Smooth muscle cell (in vitro differentiated cells): Measurements from ENCODE around the gene JAZF1. TPM values are rescaled to one million over a fixed set of nuclear protein-coding genes. Genes with fewer than 3 reads are reported as not detected.

Experiments used
- DNase-seq: peaks from one replicate; lab custom pipeline; 2025; ENCODE audit not compliant: unreplicated experiment; lab: John Stamatoyannopoulos, UW
- H2AFZ ChIP-seq: fragments of 200-600 bp; sonication (generic); 2 replicates; pipeline ENCODE4 v1.6.0; 2016; ENCODE audit warnings: antibody characterized with exemption, low read depth, mild to moderate bottlenecking
- H3F3A ChIP-seq: fragments of 200-600 bp; sonication (generic); 2 replicates; pipeline ENCODE4 v1.6.0; 2017; ENCODE audit warnings: antibody characterized with exemption, low read depth
- H3K27ac ChIP-seq: fragments of 200-600 bp; sonication (generic); 2 replicates; pipeline ENCODE4 v1.5.1; 2016; ENCODE audit warnings: low read depth, mild to moderate bottlenecking
- H3K27me3 ChIP-seq: fragments of 200-600 bp; sonication (generic); 2 replicates; pipeline ENCODE4 v1.6.1; 2016; ENCODE audit warnings: low read depth, mild to moderate bottlenecking
- H3K36me3 ChIP-seq: fragments of 200-600 bp; sonication (generic); 2 replicates; pipeline ENCODE4 v1.5.1; 2016; ENCODE audit warnings: low read depth
- H3K4me1 ChIP-seq: fragments of 200-600 bp; sonication (generic); 2 replicates; pipeline ENCODE4 v1.5.1; 2016; ENCODE audit warnings: low read depth
- H3K4me2 ChIP-seq: fragments of 200-600 bp; sonication (generic); 2 replicates; pipeline ENCODE4 v1.6.0; 2016; ENCODE audit warnings: mild to moderate bottlenecking
- H3K4me3 ChIP-seq: fragments of 200-600 bp; sonication (generic); 2 replicates; pipeline ENCODE4 v1.5.1; 2016; ENCODE audit warnings: mild to moderate bottlenecking
- H3K79me2 ChIP-seq: fragments of 200-600 bp; sonication (generic); 2 replicates; pipeline ENCODE4 v1.6.0; 2016; ENCODE audit warnings: low read depth, mild to moderate bottlenecking
- H3K9ac ChIP-seq: fragments of 200-600 bp; sonication (generic); 2 replicates; pipeline ENCODE4 v1.6.0; 2016; ENCODE audit warnings: low read depth
- H3K9me3 ChIP-seq: fragments of 200-600 bp; sonication (generic); replicated peaks from 2 replicates; pipeline ENCODE4 v1.5.1; 2016; ENCODE audit warnings: low read depth
- H4K20me1 ChIP-seq: fragments of 200-600 bp; sonication (generic); 2 replicates; pipeline ENCODE4 v1.6.0; 2016; ENCODE audit warnings: low read depth
- CTCF ChIP-seq: fragments of 200-600 bp; sonication (generic); IDR thresholded peaks from 2 replicates; pipeline ENCODE4 v1.5.1; 2017; ENCODE audit warnings: borderline replicate concordance, mild to moderate bottlenecking, antibody characterized with exemption; ENCODE audit not compliant: insufficient read depth, poor library complexity, severe bottlenecking
- WGBS: methylation state at CpG from one replicate; pipeline ENCODE4 v1.1.7; 2016; ENCODE audit warnings: low lambda C conversion rate; 5-methylcytosine and 5-hydroxymethylcytosine counted together
- polyA plus RNA-seq: library from polyadenylated mRNA; unstranded; fragments of >200 nt; fragmentation: Nextera tagmentation; extraction: Ambion mirVana; gene quantifications from 2 replicates; pipeline ENCODE4 v1.2.1, GENCODE V29; 2016
- total RNA-seq: library from RNA; depleted of rRNA; stranded (reverse); fragments of >200 nt; gene quantifications from 2 replicates; pipeline ENCODE4 v1.2.3, GENCODE V29; 2014

The JAZF1 gene
- total and polyA plus RNA-seq, 2 experiments from 2014 or later: 17.4 to 18.0 TPM

DNA sequence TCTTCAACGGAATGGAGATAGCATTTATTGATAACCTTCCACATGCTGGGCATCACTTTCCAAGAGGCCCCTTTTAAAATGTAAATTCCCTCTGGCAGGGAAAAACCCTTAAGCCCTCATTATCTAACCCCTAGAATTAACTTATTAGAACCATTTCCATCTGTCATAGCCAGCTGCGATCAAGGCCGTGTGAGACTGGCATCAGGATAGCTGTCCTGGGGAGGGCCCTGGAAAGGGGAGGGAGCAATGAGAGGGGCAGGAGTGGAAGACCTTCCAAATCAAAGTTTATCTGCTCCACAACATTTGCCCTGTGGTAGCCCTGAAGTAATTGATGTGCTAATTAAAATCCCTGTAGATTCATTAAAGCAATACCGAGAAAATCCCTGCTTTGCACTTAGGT, 45.0 kb upstream of the JAZF1 start:
- peaks cover 3% of the 10 kb centered on the region for H3K4me1 ChIP-seq
- H3K79me2 ChIP-seq: no peaks in the 10 kb centered on the region
- no peak overlapping the region for H3K4me3 ChIP-seq
- no peaks in the 10 kb centered on the region for H3F3A ChIP-seq
- H3K36me3 ChIP-seq: no peaks in the 10 kb centered on the region
- DNase-seq: no peak
- no peak overlapping the region for H3K9ac ChIP-seq
- WGBS: 31% methylated on average over 4 of the region's 4 CpGs
- H3K9me3 ChIP-seq: no peaks in the 10 kb centered on the region
- TF ChIP-seq CTCF: no peak
- H3K27me3 ChIP-seq: no peaks in the 10 kb centered on the region
- no peak overlapping the region for H3K27ac ChIP-seq
- no peaks in the 10 kb centered on the region for H4K20me1 ChIP-seq
- H2AFZ ChIP-seq: no peak overlapping the region
- H3K4me2 ChIP-seq: no peak overlapping the region

- H2AFZ ChIP-seq: no peak overlapping the region
- no peaks in the 10 kb centered on the region for H3K79me2 ChIP-seq
- H3F3A ChIP-seq: no peaks in the 10 kb centered on the region
- no peak overlapping the region for H3K4me3 ChIP-seq
- no peaks in the 10 kb centered on the region for H3K9me3 ChIP-seq
- no peak overlapping the region for H3K27ac ChIP-seq
- H3K9ac ChIP-seq: no peak overlapping the region
- TF ChIP-seq CTCF: no peak
- WGBS: 89% methylated on average over 1 of the region's 1 CpG
- H3K27me3 ChIP-seq: no peaks in the 10 kb centered on the region
- no peaks in the 10 kb centered on the region for H3K36me3 ChIP-seq
- H3K4me2 ChIP-seq: no peak overlapping the region
- no peaks in the 10 kb centered on the region for H4K20me1 ChIP-seq
- H3K4me1 ChIP-seq: peaks cover 3% of the 10 kb centered on the region
- DNase-seq: no peak
These were observed 44.1 kb upstream of the JAZF1 start for GRCh38 chr7:28224675-28225074.

GRCh38 chr7:28224172-28224571, 43.6 kb upstream of the JAZF1 start:
- DNase-seq: no peak
- Histone ChIP-seq H2AFZ (no peak overlapping the region), H3K27me3 (no peaks in the 10 kb centered on the region), H3K36me3 (no peaks in the 10 kb centered on the region), H3K79me2 (no peaks in the 10 kb centered on the region), H3K9me3 (no peaks in the 10 kb centered on the region), H4K20me1 (no peaks in the 10 kb centered on the region), H3K4me2 (no peak overlapping the region), H3K27ac (no peak overlapping the region), H3K4me3 (no peak overlapping the region), H3F3A (no peaks in the 10 kb centered on the region), H3K9ac (no peak overlapping the region), H3K4me1 (peaks cover 3% of the 10 kb centered on the region)
- no peak for TF ChIP-seq CTCF
- WGBS: 93% methylated on average over 1 of the region's 1 CpG

DNA sequence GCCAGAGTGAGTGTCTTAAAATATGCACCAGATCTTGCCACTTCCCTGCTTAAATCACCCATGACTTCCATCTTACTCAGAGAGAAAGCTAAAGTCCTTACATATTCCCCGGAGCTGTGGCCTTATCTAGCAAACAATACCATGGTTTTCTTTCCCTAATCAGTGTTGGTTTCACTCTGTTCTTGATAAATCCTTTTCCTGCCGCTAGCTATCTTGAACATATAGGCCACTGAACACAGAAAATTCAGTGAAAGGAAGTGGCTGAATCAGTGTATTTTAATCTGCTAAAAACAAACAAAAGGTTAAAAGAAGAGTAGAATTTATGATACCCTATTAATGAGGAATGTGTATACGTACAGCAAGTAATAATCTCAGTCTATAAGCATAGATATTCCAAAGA, 42.0 kb upstream of the JAZF1 start:
- Histone ChIP-seq H4K20me1 (no peaks in the 10 kb centered on the region), H2AFZ (no peak overlapping the region), H3K4me3 (no peak overlapping the region), H3K4me2 (no peak overlapping the region), H3K9ac (no peak overlapping the region), H3K36me3 (no peaks in the 10 kb centered on the region), H3K27ac (no peak overlapping the region), H3K9me3 (no peaks in the 10 kb centered on the region), H3K79me2 (no peaks in the 10 kb centered on the region), H3F3A (no peaks in the 10 kb centered on the region), H3K4me1 (peaks cover 3% of the 10 kb centered on the region), H3K27me3 (no peaks in the 10 kb centered on the region)
- no peak for DNase-seq
- TF ChIP-seq CTCF: no peak
- WGBS: 33% methylated on average over 3 of the region's 3 CpGs
